Stomach (tissue), 9 donors: ENCODE data around the gene MB. TPM values are rescaled to one million over a fixed set of nuclear protein-coding genes. Genes with fewer than 3 reads are reported as not detected.

Experiments used
- DNase-seq, 2 donors: peaks; one replicate each; pipeline versions ENCODE4 v3.0.0 to v3.0.0-alpha.2; 2013 to 2019
- H3K27ac ChIP-seq, 5 donors: fragments of 200-600 bp in 4 of 5; sonication (generic) in 4 of 5; one replicate each; pipeline ENCODE4 v1.5.1; 2013 to 2019; ENCODE audit warnings: mild to moderate bottlenecking in 1 of 5, moderate library complexity in 1 of 5
- H3K27me3 ChIP-seq, 3 donors: fragments of 200-600 bp; sonication (generic); one replicate each; pipeline ENCODE4 v1.5.1; 2017 to 2019; ENCODE audit warnings: mixed run types in 1 of 3
- H3K36me3 ChIP-seq, 4 donors: fragments of 200-600 bp; sonication (generic); 1 replicate in 3 of 4; 2 replicates in 1 of 4; pipeline ENCODE4 v1.5.1; 2016 to 2019
- H3K4me1 ChIP-seq, 4 donors: fragments of 200-600 bp; sonication (generic); one replicate each; pipeline ENCODE4 v1.5.1; 2016 to 2019
- H3K4me3 ChIP-seq, 4 donors: fragments of 200-600 bp; sonication (generic) in 3 of 4; one replicate each; pipeline ENCODE4 v1.5.1; 2016 to 2019; ENCODE audit warnings: mild to moderate bottlenecking in 1 of 4
- H3K9me3 ChIP-seq, 4 donors: fragments of 200-600 bp; sonication (generic); one replicate each; pipeline ENCODE4 v1.5.1; 2016 to 2019
- CTCF ChIP-seq, 7 experiments: fragments of 450-650 bp in 4 of 7; fragments of 200-600 bp in 3 of 7; sonication (generic) in 3 of 7; IDR thresholded peaks; one replicate each; pipeline ENCODE4 v1.5.1; 2016 to 2019; ENCODE audit warnings: antibody characterized with exemption in 7 of 7, control low read depth in 2 of 7, mild to moderate bottlenecking in 1 of 7
- EP300 ChIP-seq: sonication (generic); formaldehyde crosslinking; IDR thresholded peaks from one replicate; pipeline ENCODE4 v1.6.1; 2017; ENCODE audit warnings: antibody characterized with exemption
- POLR2A ChIP-seq, 4 donors: fragments of 450-650 bp; IDR thresholded peaks; one replicate each; pipeline ENCODE4 v1.6.1; 2016; ENCODE audit warnings: antibody characterized with exemption in 4 of 4, control low read depth in 2 of 4, mild to moderate bottlenecking in 1 of 4, moderate library complexity in 1 of 4
- POLR2AphosphoS5 ChIP-seq, 3 donors: sonication (generic); formaldehyde crosslinking; IDR thresholded peaks; one replicate each; pipeline ENCODE4 v1.6.1; 2016; ENCODE audit warnings: antibody characterized with exemption in 3 of 3
- WGBS, 5 donors: extraction: QIAGEN DNeasy Blood & Tissue Kit in 3 of 5; methylation state at CpG; one replicate each; pipeline versions ENCODE4 v1.1.5 to v1.1.7; 2013 to 2018; 5-methylcytosine and 5-hydroxymethylcytosine counted together
- intact Hi-C: fragments of 100-400 bp; cut with DNase I; formaldehyde crosslinking; loops from one replicate; pipeline ENCODE4 v1.15.1; 2023; ENCODE audit warnings: low total_unique reads
- polyA plus RNA-seq, 3 donors: library from polyadenylated mRNA; stranded (reverse); fragments of 200-250 nt; gene quantifications; one replicate each; pipeline ENCODE4 v1.2.3, GENCODE V29; 2013
- total RNA-seq, 5 donors: library from RNA; depleted of rRNA; stranded (reverse); fragments of >200 nt; gene quantifications; one replicate each; pipeline versions ENCODE4 v1.1.0 to v1.2.3, GENCODE V29; 2014 to 2016
- donor health status: healthy with polysubstance abuse.
- donor health status: Bipolar disorder and iron deficiency.
- donor health status: healthy.

Gene MB
- total and polyA plus RNA-seq, 8 donors, result 0.87 to 29.5 (median 2.2) TPM; not detected in 3

- intact Hi-C loops, result loop anchor here (5.0 to 10.0 kb wide), 2 partner anchors 288 to 495 kb away; no protein-coding TSS in a partner anchor
- Histone ChIP-seq H3K9me3 (no peaks in the 10 kb centered on the region), H3K4me3 (no peak overlapping the region), H3K27ac (peak overlapping the region; percentile 40 to 95 (median 88)), H3K36me3 (no peaks in the 10 kb centered on the region), H3K4me1 (peaks cover 10 to 24% (median 13%) of the 10 kb centered on the region in 4 donors), H3K27me3 (no peaks in the 10 kb centered on the region)
- no peak for TF ChIP-seq POLR2A (IDR thresholded peaks at IDR 0.05)
- peak in 2 of 3 donors; percentile 20 to 44 for TF ChIP-seq POLR2AphosphoS5 (IDR thresholded peaks at IDR 0.05)
- peak; percentile 50 to 83 for DNase-seq
- 23 to 35% (median 28%) methylated on average over 8 to 9 of the region's 9 CpGs for WGBS, 5 donors
Observed at GRCh38 chr22:35629406-35630216, 12.5 kb upstream of the MB start.

- 78 to 94% (median 89%) methylated on average over 3 of the region's 3 CpGs for WGBS, 5 donors
- no peak overlapping the region for H3K4me3 ChIP-seq
- no peak for DNase-seq
- TF ChIP-seq CTCF (IDR thresholded peaks at IDR 0.05) (no peak), POLR2A (IDR thresholded peaks at IDR 0.05) (no peak), EP300 (no peak), POLR2AphosphoS5 (IDR thresholded peaks at IDR 0.05) (no peak)
- H3K27me3 ChIP-seq, result no peaks in the 10 kb centered on the region
- no peaks in the 10 kb centered on the region for H3K9me3 ChIP-seq
- H3K27ac ChIP-seq, result peak overlapping the region in 4 of 5 donors; percentile 61 to 95 (median 91)
- intact Hi-C loops, result loop anchor here (10.0 kb wide), 1 partner anchor 496 kb away; no protein-coding TSS in a partner anchor
- no peaks in the 10 kb centered on the region for H3K36me3 ChIP-seq
- H3K4me1 ChIP-seq, result peaks cover 10 to 24% (median 13%) of the 10 kb centered on the region in 4 donors
Observed at GRCh38 chr22:35628732-35629131, 11.6 kb upstream of the MB start.

GRCh38 chr22:35627267-35628041 lies 10.3 kb upstream of the MB start:
- intact Hi-C loops, result loop anchor here (10.0 kb wide), 1 partner anchor 497 kb away; no protein-coding TSS in a partner anchor
- TF ChIP-seq POLR2AphosphoS5 (IDR thresholded peaks at IDR 0.05), result peak; percentile 20 to 75 (median 55)
- peak in 5 of 7 experiments; percentile 19 to 68 (median 47) for TF ChIP-seq CTCF (IDR thresholded peaks at IDR 0.05)
- no peak for TF ChIP-seq EP300
- TF ChIP-seq POLR2A (IDR thresholded peaks at IDR 0.05), result no peak
- H3K36me3 ChIP-seq, result no peaks in the 10 kb centered on the region
- 1 to 3% (median 2%) methylated on average over 15 to 21 of the region's 21 CpGs for WGBS, 5 donors
- H3K9me3 ChIP-seq, result no peaks in the 10 kb centered on the region
- H3K27ac ChIP-seq, result peak overlapping the region; percentile 87 to 95 (median 92)
- H3K27me3 ChIP-seq, result no peaks in the 10 kb centered on the region
- DNase-seq, result peak; percentile 87 to 94
- H3K4me1 ChIP-seq, result peaks cover 11 to 33% (median 23%) of the 10 kb centered on the region in 4 donors
- peak overlapping the region; percentile 48 to 67 (median 56) for H3K4me3 ChIP-seq

DNA sequence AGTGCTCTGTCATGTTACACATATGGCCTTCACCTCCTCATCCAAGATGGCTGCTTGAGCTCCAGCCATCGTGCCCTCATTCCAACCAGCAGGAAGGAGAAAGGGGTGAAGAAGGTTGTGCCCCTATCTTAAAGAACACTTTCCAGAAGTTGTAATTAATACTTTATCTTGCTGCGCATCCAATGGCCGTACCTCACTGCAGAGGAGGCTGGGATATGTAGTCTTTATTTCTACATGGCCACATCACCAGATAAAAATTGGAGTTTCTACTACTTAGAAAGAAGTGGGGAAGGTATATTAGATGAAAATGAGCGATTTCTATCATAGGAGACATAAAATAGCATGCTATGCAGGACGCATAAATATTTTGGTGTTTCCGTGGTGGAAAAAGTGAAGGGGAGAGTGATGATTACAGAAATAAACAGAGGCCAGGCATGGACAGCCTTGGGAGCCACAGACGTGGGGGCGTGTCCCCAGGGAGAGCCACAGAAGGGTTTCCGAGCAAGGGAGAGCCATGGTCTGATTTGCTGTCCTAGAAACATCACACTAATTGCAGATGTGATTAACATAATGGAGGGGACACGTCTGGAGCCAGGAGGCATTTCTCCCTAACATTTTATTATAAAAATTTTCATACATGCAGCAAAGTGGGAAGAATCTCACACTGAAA lies 8.8 kb upstream of the MB start:
- no peaks in the 10 kb centered on the region for H3K9me3 ChIP-seq
- 62 to 72% (median 68%) methylated on average over 10 of the region's 10 CpGs for WGBS, 5 donors
- H3K4me3 ChIP-seq, result no peak overlapping the region
- TF ChIP-seq CTCF (IDR thresholded peaks at IDR 0.05) (no peak), POLR2A (IDR thresholded peaks at IDR 0.05) (no peak), EP300 (no peak), POLR2AphosphoS5 (IDR thresholded peaks at IDR 0.05) (no peak)
- no peaks in the 10 kb centered on the region for H3K36me3 ChIP-seq
- H3K27me3 ChIP-seq, result no peaks in the 10 kb centered on the region
- peaks cover 11 to 46% (median 32%) of the 10 kb centered on the region in 4 donors for H3K4me1 ChIP-seq
- no peak overlapping the region for H3K27ac ChIP-seq
- no peak for DNase-seq
- intact Hi-C loops, result loop anchor here (10.0 kb wide), 1 partner anchor 499 kb away; no protein-coding TSS in a partner anchor
